SJCRH30 (cell line): ENCODE results near the gene SACM1L. TPM values are rescaled to one million over a fixed set of nuclear protein-coding genes. Genes with fewer than 3 reads are reported as not detected.

Experiments used
- DNase-seq, 2 experiments: peaks; one replicate each; pipeline ENCODE4 v3.0.0-alpha.2; 2015 to 2020
- H3K27ac ChIP-seq: fragments of 250-450 bp; sonication (Bioruptor Pico); 2 replicates; pipeline ENCODE4 v1.5.1; 2020; ENCODE audit warnings: mild to moderate bottlenecking, moderate library complexity
- H3K27me3 ChIP-seq: fragments of 250-450 bp; sonication (Bioruptor Pico); 2 replicates; pipeline ENCODE4 v1.5.1; 2020; ENCODE audit warnings: mild to moderate bottlenecking, moderate library complexity
- H3K36me3 ChIP-seq: fragments of 250-450 bp; sonication (Bioruptor Pico); 2 replicates; pipeline ENCODE4 v1.5.1; 2020; ENCODE audit warnings: mild to moderate bottlenecking, moderate library complexity
- H3K4me1 ChIP-seq: fragments of 250-450 bp; sonication (Bioruptor Pico); 2 replicates; pipeline ENCODE4 v1.5.1; 2020; ENCODE audit warnings: mild to moderate bottlenecking, moderate library complexity
- H3K4me3 ChIP-seq: fragments of 250-450 bp; sonication (Bioruptor Pico); 2 replicates; pipeline ENCODE4 v1.5.1; 2020; ENCODE audit warnings: mild to moderate bottlenecking, moderate library complexity
- H3K9me3 ChIP-seq: fragments of 250-450 bp; sonication (Bioruptor Pico); replicated peaks from 2 replicates; pipeline ENCODE4 v1.5.1; 2020; ENCODE audit warnings: mild to moderate bottlenecking, moderate library complexity
- total RNA-seq: library from RNA; depleted of rRNA; stranded (reverse); fragments of >200 nt; shearing (Covaris generic); gene quantifications from 2 replicates; pipeline ENCODE4 v1.2.3, GENCODE V29; 2014

The SACM1L gene
- total RNA-seq, 1 experiment from 2014 or later: 25.0 TPM

- Histone ChIP-seq H3K9me3 (no peaks in the 10 kb centered on the region), H3K27me3 (no peaks in the 10 kb centered on the region), H3K27ac (no peak overlapping the region), H3K36me3 (no peaks in the 10 kb centered on the region), H3K4me3 (no peak overlapping the region), H3K4me1 (peaks cover 11% of the 10 kb centered on the region; the same call in 1 of the 2 replicates)
- no peak for DNase-seq
These were observed 82.6 kb downstream of the SACM1L start for GRCh38 chr3:45771831-45772230.

- Histone ChIP-seq H3K9me3 (no peaks in the 10 kb centered on the region), H3K27me3 (no peaks in the 10 kb centered on the region), H3K4me3 (no peak overlapping the region), H3K4me1 (peaks cover 15% of the 10 kb centered on the region; the same call in 1 of the 2 replicates), H3K27ac (no peak overlapping the region), H3K36me3 (no peaks in the 10 kb centered on the region)
- DNase-seq: no peak
These were observed 83.3 kb downstream of the SACM1L start for GRCh38 chr3:45772341-45773035.

GRCh38 chr3:45773072-45773471, 83.9 kb downstream of the SACM1L start:
- no peak overlapping the region for H3K27ac ChIP-seq
- H3K4me3 ChIP-seq: no peak overlapping the region
- no peak for DNase-seq
- H3K4me1 ChIP-seq: peaks cover 15% of the 10 kb centered on the region; the same call in 1 of the 2 replicates
- H3K36me3 ChIP-seq: no peaks in the 10 kb centered on the region
- H3K27me3 ChIP-seq: no peaks in the 10 kb centered on the region
- no peaks in the 10 kb centered on the region for H3K9me3 ChIP-seq

GRCh38 chr3:45773714-45774449, 84.7 kb downstream of the SACM1L start:
- H3K4me3 ChIP-seq: no peak overlapping the region
- no peak for DNase-seq
- H3K4me1 ChIP-seq: peaks cover 15% of the 10 kb centered on the region; the same call in 1 of the 2 replicates
- no peaks in the 10 kb centered on the region for H3K27me3 ChIP-seq
- H3K36me3 ChIP-seq: no peaks in the 10 kb centered on the region
- H3K9me3 ChIP-seq: no peaks in the 10 kb centered on the region
- no peak overlapping the region for H3K27ac ChIP-seq

GRCh38 chr3:45774581-45775521, 85.7 kb downstream of the SACM1L start:
- Histone ChIP-seq H3K36me3 (no peaks in the 10 kb centered on the region), H3K4me3 (no peak overlapping the region), H3K27ac (no peak overlapping the region), H3K4me1 (peaks cover 15% of the 10 kb centered on the region; the same call in 1 of the 2 replicates), H3K27me3 (no peaks in the 10 kb centered on the region), H3K9me3 (no peaks in the 10 kb centered on the region)
- DNase-seq: no peak

GRCh38 chr3:45775571-45776300, 86.5 kb downstream of the SACM1L start:
- no peaks in the 10 kb centered on the region for H3K27me3 ChIP-seq
- H3K36me3 ChIP-seq: no peaks in the 10 kb centered on the region
- no peak for DNase-seq

GRCh38 chr3:45776301-45776595, 87.1 kb downstream of the SACM1L start:
- DNase-seq: no peak
- Histone ChIP-seq H3K27me3 (no peaks in the 10 kb centered on the region), H3K9me3 (no peaks in the 10 kb centered on the region), H3K27ac (no peak overlapping the region), H3K4me1 (peaks cover 15% of the 10 kb centered on the region; the same call in 1 of the 2 replicates), H3K4me3 (no peak overlapping the region), H3K36me3 (no peaks in the 10 kb centered on the region)

More at GRCh38 chr3:45775571-45776300, 86.5 kb downstream of the SACM1L start:
- no peak overlapping the region for H3K27ac ChIP-seq
- H3K9me3 ChIP-seq: no peaks in the 10 kb centered on the region
- H3K4me1 ChIP-seq: peaks cover 15% of the 10 kb centered on the region; the same call in 1 of the 2 replicates
- no peak overlapping the region for H3K4me3 ChIP-seq

- peak; percentile 80 to 86 for DNase-seq
- H3K27me3 ChIP-seq: no peaks in the 10 kb centered on the region
These were observed 87.4 kb downstream of the SACM1L start for GRCh38 chr3:45776611-45777010.

GRCh38 chr3:45777111-45777745, 88.0 kb downstream of the SACM1L start:
- Histone ChIP-seq H3K27me3 (no peaks in the 10 kb centered on the region), H3K36me3 (no peaks in the 10 kb centered on the region), H3K27ac (no peak overlapping the region), H3K9me3 (no peaks in the 10 kb centered on the region), H3K4me1 (peaks cover 15% of the 10 kb centered on the region; the same call in 1 of the 2 replicates), H3K4me3 (no peak overlapping the region)
- DNase-seq: no peak

More at GRCh38 chr3:45776611-45777010, 87.4 kb downstream of the SACM1L start:
- H3K27ac ChIP-seq: no peak overlapping the region
- no peak overlapping the region for H3K4me3 ChIP-seq
- H3K4me1 ChIP-seq: peaks cover 15% of the 10 kb centered on the region; the same call in 1 of the 2 replicates
- H3K36me3 ChIP-seq: no peaks in the 10 kb centered on the region
- H3K9me3 ChIP-seq: no peaks in the 10 kb centered on the region

GRCh38 chr3:45777746-45778386, 88.7 kb downstream of the SACM1L start:
- Histone ChIP-seq H3K4me3 (no peak overlapping the region), H3K4me1 (peaks cover 15% of the 10 kb centered on the region; the same call in 1 of the 2 replicates), H3K9me3 (no peaks in the 10 kb centered on the region), H3K27me3 (no peaks in the 10 kb centered on the region), H3K36me3 (no peaks in the 10 kb centered on the region), H3K27ac (no peak overlapping the region)
- no peak for DNase-seq

GRCh38 chr3:45778761-45779201, 89.6 kb downstream of the SACM1L start:
- DNase-seq: no peak

GRCh38 chr3:45779746-45780735, 90.8 kb downstream of the SACM1L start:
- Histone ChIP-seq H3K9me3 (no peaks in the 10 kb centered on the region), H3K27ac (no peak overlapping the region), H3K36me3 (no peaks in the 10 kb centered on the region), H3K27me3 (no peaks in the 10 kb centered on the region), H3K4me1 (peaks cover 15% of the 10 kb centered on the region; the same call in 1 of the 2 replicates), H3K4me3 (no peak overlapping the region)
- no peak for DNase-seq

More at GRCh38 chr3:45778761-45779201, 89.6 kb downstream of the SACM1L start:
- H3K27ac ChIP-seq: no peak overlapping the region
- H3K4me3 ChIP-seq: no peak overlapping the region
- H3K4me1 ChIP-seq: peaks cover 15% of the 10 kb centered on the region; the same call in 1 of the 2 replicates
- H3K9me3 ChIP-seq: no peaks in the 10 kb centered on the region
- H3K36me3 ChIP-seq: no peaks in the 10 kb centered on the region
- no peaks in the 10 kb centered on the region for H3K27me3 ChIP-seq
